Lower lobe of right lung (tissue), 2 donors: Measurements from ENCODE around the gene CACNA1D. TPM values are rescaled to one million over a fixed set of nuclear protein-coding genes. Genes with fewer than 3 reads are reported as not detected.

Experiments
- ATAC-seq, 2 donors: fragments of 200-7000 bp; cut with Tn5 transposase; one replicate each; pipeline ENCODE4 v1.9.1; 2020 to 2022; ENCODE audit warnings: mild to moderate bottlenecking in 2 of 2, moderate library complexity in 2 of 2
- DNase-seq: peaks from one replicate; pipeline ENCODE4 v3.0.0-alpha.2; 2020
- H3K27ac ChIP-seq: fragments of 200-600 bp; one replicate; pipeline ENCODE4 v1.8.0; 2022
- H3K27me3 ChIP-seq: fragments of 200-600 bp; one replicate; pipeline ENCODE4 v1.8.0; 2022; ENCODE audit warnings: low read depth
- H3K36me3 ChIP-seq: fragments of 200-600 bp; one replicate; pipeline ENCODE4 v1.8.0; 2022; ENCODE audit warnings: mild to moderate bottlenecking
- H3K4me1 ChIP-seq: fragments of 200-600 bp; one replicate; pipeline ENCODE4 v1.8.0; 2022
- H3K4me3 ChIP-seq: fragments of 200-600 bp; one replicate; pipeline ENCODE4 v1.8.0; 2022; ENCODE audit warnings: mild to moderate bottlenecking
- H3K9me3 ChIP-seq: fragments of 200-600 bp; one replicate; pipeline ENCODE4 v1.8.0; 2022
- intact Hi-C: fragments of 100-400 bp; cut with DNase I; formaldehyde crosslinking; loops from one replicate; pipeline ENCODE4 v1.11.0; 2022
- total RNA-seq: library from RNA; stranded (reverse); fragmentation: NEBNext Ultra II Directional; extraction: Animal tissue kit (Norgen Biotek cat#: 25700); gene quantifications from one replicate; pipeline ENCODE4 v1.2.1, GENCODE V29; 2021
- TF ChIP-seq, protein P1 (sequence below): fragments of 200-600 bp; IDR thresholded peaks from one replicate; pipeline ENCODE4 v1.8.0; 2022; ENCODE audit warnings: antibody characterized with exemption, mild to moderate bottlenecking
- donor health status: DM: no; HTN: yes; CAD: no; lungs with severe emphysema.

The CACNA1D gene
- total RNA-seq, 1 donor from 2014 or later: 33.6 TPM

GRCh38 chr3:53787016-53787415, 292.6 kb downstream of the CACNA1D start:
- no peak overlapping the region for H3K27ac ChIP-seq
- H3K9me3 ChIP-seq: no peaks in the 10 kb centered on the region
- no peaks in the 10 kb centered on the region for H3K27me3 ChIP-seq
- H3K4me1 ChIP-seq: no peaks in the 10 kb centered on the region
- no peak for DNase-seq
- TF ChIP-seq, protein P1, sequence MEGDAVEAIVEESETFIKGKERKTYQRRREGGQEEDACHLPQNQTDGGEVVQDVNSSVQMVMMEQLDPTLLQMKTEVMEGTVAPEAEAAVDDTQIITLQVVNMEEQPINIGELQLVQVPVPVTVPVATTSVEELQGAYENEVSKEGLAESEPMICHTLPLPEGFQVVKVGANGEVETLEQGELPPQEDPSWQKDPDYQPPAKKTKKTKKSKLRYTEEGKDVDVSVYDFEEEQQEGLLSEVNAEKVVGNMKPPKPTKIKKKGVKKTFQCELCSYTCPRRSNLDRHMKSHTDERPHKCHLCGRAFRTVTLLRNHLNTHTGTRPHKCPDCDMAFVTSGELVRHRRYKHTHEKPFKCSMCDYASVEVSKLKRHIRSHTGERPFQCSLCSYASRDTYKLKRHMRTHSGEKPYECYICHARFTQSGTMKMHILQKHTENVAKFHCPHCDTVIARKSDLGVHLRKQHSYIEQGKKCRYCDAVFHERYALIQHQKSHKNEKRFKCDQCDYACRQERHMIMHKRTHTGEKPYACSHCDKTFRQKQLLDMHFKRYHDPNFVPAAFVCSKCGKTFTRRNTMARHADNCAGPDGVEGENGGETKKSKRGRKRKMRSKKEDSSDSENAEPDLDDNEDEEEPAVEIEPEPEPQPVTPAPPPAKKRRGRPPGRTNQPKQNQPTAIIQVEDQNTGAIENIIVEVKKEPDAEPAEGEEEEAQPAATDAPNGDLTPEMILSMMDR: no peak
- H3K4me3 ChIP-seq: no peak overlapping the region
- peaks cover 4% of the 10 kb centered on the region for H3K36me3 ChIP-seq
- no peak for ATAC-seq
- intact Hi-C loops: no loop called here

DNA sequence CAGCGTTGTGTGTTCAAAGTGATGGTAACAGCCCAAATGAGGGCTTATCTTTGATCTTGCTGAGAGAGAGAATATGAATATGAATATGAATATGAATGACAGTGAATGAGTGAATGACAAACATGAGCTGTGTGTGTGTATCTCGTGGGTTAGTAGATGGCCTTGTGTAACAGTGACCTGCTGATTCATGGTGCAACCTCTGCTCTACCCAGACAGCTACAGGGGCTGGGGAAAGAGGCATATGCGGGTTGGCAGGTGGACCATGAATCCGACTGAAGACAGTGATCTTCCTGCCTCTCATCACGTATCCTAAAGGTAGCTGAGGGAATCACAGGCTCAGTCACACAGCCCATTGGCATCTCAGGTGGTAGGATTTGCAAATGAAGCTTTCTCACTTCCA, 293.6 kb downstream of the CACNA1D start:
- TF ChIP-seq, protein P1: no peak
- no peak for DNase-seq
- intact Hi-C loops: no loop called here
- no peaks in the 10 kb centered on the region for H3K27me3 ChIP-seq
- ATAC-seq: no peak
- H3K4me1 ChIP-seq: no peaks in the 10 kb centered on the region
- H3K27ac ChIP-seq: no peak overlapping the region
- no peak overlapping the region for H3K4me3 ChIP-seq
- H3K36me3 ChIP-seq: no peaks in the 10 kb centered on the region
- no peaks in the 10 kb centered on the region for H3K9me3 ChIP-seq

GRCh38 chr3:53789459-53789858, 295.0 kb downstream of the CACNA1D start:
- H3K4me3 ChIP-seq: no peak overlapping the region
- no peaks in the 10 kb centered on the region for H3K4me1 ChIP-seq
- H3K27me3 ChIP-seq: no peaks in the 10 kb centered on the region
- no peak for ATAC-seq
- no peak for DNase-seq
- TF ChIP-seq, protein P1: no peak
- H3K36me3 ChIP-seq: no peaks in the 10 kb centered on the region
- H3K9me3 ChIP-seq: no peaks in the 10 kb centered on the region
- H3K27ac ChIP-seq: no peak overlapping the region
- intact Hi-C loops: no loop called here

DNA sequence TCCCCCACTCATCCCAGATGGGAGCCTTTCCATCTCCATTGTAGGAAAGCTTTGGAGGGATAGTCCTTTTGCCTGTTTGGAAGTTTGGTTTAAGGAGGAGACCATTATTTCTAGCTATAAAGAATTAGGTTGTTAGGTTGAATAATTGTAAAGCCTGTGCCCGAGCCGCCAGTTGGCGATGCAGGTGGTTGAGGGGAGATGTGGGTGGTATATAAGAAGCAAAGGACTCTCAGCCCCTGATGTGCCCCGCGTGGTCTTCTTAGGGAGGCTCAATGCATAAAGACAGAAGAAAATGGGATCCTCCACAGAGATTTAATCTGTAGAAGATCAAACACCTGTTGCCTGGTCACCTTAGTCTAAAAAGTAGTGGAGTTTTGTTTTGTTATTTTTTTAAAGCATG, 296.1 kb downstream of the CACNA1D start:
- DNase-seq (no peak), ATAC-seq (no peak)
- Histone ChIP-seq H3K4me3 (no peak overlapping the region), H3K4me1 (no peaks in the 10 kb centered on the region), H3K9me3 (no peaks in the 10 kb centered on the region), H3K36me3 (no peaks in the 10 kb centered on the region), H3K27ac (no peak overlapping the region), H3K27me3 (no peaks in the 10 kb centered on the region)
- intact Hi-C loops: no loop called here
- TF ChIP-seq, protein P1: no peak

DNA sequence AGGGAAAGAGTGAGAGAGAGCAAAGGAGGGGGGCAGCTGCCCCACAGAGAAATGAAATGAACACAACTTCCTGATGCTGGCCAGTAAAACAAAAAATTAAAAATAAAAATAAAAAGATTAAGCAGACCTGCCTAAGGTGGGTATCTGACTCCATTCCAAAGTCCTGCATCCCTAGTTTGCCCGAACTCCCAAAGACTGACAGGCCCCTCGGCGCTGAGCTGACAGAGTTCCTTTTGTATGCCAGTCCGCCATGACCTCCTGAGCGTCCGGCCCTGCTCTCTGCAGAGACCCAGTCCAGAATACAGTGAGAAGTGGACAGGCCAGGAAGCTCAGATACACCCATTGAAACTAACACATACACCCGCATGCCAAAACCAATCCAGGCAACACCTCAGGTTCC, 296.9 kb downstream of the CACNA1D start:
- no peak for DNase-seq
- H3K27ac ChIP-seq: no peak overlapping the region

More for the DNA sequence above, 296.9 kb downstream of the CACNA1D start:
- no peak for ATAC-seq
- Histone ChIP-seq H3K4me1 (no peaks in the 10 kb centered on the region), H3K27me3 (no peaks in the 10 kb centered on the region), H3K9me3 (no peaks in the 10 kb centered on the region), H3K4me3 (no peak overlapping the region), H3K36me3 (no peaks in the 10 kb centered on the region)
- intact Hi-C loops: no loop called here
- TF ChIP-seq, protein P1: no peak
